Middle frontal gyrus (tissue), 1 donor: Measurements from ENCODE around the gene ADI1.

Source experiments
- DNase-seq: peaks from one replicate; pipeline ENCODE4 v3.0.0-alpha.2; 2015; ENCODE audit warnings: low spot score; ENCODE audit errors: extremely low spot score

The ADI1 gene, protein sequence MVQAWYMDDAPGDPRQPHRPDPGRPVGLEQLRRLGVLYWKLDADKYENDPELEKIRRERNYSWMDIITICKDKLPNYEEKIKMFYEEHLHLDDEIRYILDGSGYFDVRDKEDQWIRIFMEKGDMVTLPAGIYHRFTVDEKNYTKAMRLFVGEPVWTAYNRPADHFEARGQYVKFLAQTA

DNA sequence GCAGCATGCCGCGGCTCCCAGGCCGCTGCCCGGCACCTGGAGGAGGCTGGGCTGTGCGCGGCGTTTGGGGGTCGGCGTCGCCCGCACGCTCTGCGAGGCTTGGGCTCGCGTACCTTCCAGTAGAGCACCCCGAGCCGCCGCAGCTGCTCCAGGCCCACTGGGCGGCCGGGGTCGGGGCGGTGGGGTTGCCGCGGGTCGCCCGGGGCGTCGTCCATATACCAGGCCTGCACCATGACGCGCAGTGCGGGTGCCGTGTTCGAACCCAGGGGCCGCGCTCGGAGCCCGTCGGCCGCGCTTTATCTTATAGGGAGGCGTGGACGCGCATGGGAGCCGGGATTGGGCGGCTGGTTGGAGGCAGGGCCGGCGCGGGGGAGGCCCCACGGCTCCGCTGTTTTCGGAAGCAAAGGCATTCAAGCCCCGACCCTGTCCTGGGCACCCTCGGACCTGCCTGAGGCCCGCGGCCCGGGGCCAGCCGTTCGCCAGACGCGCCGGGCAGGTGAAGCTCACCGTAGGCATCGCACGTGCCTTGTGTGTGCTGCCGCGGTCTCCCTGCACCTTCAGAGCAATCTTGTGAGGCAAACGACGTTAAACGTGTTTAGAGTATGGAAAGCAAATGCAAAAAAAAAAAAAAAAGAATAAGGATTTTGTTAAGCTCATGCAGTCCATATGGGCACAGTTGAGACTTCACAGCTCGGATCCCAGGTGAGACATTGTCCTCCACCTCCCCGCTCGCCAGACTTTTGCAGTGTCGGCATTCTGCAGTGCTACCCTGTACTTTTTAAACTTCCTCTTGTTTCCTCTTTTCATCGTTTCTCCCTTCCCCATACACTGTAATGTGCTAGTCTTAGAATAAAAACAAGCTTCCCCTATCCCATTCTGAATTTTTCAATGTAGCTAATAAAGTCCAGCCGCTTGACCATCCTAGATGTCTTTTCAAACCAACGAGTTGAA, at the start of gene ADI1:
Gene ADI1 (minus strand): TSS at position 277 of the 951 bp plus-strand sequence. CDS start 44 bp downstream, at position 233.
- peak; percentile 42 for DNase-seq

DNA sequence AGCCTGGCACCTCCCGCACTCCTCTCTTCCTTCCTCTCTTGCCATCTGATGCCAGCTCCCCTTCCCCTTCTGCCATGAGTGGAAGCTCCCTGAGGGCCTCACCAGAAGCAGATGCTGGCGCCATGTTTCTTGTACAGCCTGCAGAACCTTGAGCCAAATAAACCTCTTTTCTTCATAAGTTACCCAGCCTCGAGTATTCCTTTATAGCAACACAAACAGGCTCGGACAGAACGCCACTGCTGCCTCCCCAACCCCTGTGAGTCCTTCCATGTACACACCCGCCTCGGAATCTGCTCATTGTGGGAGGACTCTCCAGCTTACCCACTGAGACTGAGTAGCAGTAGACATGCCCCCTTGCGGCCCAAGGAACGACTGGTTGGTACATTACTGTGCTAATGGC, 47.5 kb upstream of the ADI1 start:
- DNase-seq = no peak

DNA sequence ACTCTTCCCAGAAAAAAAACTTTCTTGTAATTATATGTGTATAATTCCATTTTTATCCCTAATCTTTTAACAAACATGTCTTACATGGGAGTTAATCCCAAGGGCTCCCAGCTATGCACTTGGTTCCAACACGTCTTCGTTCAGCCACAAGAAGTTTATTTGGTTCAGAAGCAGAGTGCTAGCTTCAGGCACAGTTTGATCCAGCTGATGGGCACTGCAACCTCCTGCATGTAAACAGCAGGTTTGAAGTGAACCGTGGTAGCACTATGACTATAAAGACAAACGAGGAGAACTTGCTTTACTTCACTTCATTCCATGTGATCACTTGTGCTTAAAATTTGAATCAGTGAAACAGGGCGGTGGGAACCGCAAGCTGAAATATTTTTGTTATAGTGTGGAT, 45.8 kb upstream of the ADI1 start:
- no peak for DNase-seq

DNA sequence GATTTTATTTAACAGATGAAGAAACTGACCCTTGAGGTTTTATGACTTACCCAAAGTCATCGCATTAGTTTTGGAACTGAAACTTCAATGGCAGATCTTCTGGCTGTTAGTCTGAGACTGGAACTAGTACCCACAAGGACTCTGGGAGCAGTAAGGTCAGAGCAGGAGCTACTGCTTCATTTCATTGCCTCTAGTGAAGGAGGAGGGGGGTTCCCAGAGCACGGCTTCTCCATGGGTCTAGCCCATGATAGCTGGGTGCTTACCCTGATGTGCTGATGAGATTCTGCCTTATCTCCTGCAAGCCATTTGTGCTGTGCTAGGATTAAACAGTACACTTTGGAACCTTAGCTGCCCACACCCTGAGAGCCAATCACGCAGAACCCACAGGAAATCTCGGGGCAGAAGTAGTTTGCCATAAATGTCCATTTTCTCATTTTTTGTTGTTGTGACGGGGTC, 44.2 kb upstream of the ADI1 start:
- no peak for DNase-seq

DNA sequence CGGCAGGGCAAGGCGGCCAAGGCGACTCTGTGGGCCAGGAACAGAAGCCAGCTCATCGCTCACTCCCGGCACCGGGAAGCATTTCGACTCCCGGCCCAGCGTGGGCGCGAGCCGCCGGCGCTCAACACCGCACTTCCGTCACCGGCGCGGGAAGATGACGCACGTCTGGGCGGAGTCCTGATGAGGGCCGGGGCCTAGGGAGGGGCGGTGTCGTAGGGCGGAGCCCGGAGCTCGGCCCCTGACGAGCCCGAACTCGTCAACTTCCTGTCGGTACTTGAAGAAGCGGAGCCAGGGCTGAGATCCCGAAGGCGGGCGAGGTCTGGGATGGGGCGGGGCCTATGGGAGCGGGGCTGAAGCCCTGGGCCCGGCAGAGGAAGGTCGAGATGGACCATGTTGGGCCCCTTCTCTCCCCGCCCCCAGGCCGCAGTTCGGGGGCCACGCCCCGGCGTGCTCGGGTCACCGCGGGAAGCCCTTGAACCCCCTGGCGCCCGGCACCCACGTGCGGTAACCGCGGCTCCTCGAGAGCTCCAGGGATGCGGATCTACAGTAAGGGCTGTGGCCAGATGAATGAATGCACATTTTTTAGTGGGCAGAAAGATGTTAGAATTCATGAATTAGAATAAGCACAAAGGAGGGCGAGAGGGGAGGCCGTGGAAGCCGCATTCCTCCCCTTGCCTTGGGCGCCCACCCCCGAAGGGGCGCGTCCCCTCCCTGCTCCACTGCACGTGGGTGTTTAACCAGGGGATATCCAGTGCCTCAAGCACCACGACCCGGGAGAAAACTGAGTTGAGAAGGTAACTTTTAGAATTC, 39.1 kb upstream of the ADI1 start, which contains the start of gene RNASEH1:
Gene RNASEH1 (minus strand): TSS at position 129 of the 810 bp plus-strand sequence. CDS start 73 bp downstream, at position 56.
- peak; percentile 96 for DNase-seq

DNA sequence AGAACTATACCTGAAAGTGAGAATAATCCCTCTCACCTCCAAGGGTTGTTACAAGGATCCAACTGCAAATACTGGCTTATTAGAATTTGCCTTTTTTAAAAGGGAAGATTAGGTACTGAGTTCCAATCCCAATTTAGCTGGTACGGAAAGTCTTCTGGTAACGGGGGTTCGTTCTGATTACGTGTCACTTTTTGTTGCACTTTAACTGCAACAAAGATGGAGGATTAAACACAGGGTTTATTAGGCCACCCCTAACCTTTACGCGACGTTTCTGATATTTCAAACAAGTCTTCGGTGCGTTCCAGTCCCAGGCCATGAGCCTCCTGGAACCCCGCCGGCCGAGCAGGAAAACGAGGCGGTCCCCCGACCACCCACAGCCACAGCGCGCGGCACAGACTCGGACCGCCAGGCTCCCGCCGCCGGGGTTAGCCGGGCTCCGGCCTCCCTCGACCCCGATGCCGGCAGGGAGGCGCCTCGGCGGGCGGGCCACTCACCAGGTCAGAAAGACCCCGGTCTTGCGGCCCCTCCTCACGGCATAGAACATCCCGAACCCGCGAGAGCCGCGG, 38.4 kb upstream of the ADI1 start:
- no peak for DNase-seq

DNA sequence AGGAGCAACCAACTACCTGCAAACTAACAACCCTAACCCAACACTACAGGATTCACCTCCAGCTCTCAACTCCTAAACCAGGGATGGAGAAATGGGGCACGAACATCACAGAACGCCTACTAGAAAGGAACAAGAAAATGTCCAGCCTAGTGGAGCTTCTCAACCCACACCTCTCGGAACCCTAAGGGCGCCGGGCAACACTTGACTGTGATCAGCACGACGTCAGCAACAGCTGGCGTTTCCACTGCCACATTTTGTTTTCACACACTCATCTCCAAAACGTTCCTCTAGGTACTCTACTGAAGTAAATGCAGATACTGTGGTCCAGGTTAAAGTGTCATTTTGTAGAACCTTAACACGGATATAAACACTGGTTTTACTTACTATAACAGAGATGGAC, 34.6 kb upstream of the ADI1 start:
- DNase-seq = no peak

DNA sequence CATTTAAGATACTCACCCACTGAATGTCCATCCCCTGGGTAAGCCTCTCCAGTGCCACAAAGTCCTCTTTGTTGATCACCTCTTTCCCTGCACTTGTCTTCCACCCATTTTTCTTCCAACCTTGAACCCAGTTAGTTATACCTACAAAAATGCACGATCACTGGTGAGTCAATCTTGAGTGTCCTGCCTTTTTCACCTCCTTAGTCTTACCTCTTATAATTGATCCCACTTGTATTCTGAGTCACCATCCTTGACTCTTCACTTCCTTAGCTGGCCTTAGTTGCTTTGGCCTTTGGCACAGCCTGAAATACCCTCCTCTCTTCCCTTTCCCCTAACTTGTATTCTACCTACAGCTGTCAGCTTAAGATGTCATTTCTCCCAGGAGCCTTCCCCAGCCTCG, 28.6 kb upstream of the ADI1 start:
- no peak for DNase-seq

DNA sequence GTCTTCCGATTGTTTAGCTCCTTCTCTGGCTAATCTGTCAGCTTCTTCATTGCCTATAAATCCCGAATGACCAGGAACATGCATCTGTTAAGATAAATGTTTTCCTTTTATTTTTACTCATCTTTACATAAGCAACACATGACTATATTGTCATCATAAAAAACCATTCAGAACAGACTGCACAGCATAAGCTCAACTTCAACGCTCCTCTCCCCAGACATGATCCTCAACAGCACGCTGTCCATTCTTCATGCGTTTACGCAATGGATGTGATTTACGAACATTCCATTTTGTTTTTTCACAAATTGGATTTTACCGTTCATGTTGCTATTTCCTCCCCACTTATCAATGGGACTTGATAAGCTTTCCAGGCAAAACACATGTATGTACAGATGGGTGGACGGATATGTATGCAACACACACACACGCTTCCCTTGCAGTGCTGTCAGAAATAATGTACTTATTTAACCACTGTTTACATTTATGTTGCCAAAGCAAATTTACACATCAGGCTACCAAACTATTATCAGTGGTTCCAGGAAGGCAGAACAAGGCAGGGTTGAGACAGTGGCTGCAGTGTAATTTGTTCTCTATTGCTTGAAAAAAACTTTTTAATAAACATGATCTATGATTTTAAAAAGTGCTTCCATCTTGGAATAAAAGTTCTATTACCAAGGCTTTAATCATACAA, 26.6 kb upstream of the ADI1 start:
- no peak for DNase-seq

DNA sequence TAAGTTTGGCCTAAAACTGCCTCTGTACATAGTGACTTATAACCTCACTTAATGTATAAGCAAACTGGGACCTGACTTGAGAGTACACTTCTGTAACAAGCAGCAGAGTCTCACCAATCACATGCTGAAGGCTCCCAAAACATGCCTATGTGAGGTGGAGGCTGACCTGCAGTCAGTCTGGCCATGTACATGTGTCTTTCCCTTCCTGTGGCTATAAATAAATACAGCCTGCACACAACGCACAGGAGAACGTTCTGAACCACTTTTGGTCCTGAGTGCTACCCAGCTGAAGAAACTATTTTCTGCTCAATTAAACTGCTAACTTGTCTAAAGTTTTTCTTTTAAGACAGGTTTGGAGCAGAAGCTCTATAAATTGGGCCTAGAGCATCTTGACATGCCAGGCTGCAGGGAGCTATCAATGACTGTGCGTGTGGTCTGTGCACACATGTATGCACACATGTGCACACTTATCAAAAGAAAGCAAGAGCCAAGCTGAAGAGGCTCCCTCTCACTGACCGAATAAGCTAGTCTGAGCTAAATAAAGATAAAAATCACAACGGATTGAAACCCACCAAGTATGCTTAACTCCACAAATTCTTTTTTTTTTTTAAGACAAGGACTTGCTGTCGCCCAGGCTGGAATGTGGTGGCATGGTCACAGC, 23.8 kb upstream of the ADI1 start:
- no peak for DNase-seq

DNA sequence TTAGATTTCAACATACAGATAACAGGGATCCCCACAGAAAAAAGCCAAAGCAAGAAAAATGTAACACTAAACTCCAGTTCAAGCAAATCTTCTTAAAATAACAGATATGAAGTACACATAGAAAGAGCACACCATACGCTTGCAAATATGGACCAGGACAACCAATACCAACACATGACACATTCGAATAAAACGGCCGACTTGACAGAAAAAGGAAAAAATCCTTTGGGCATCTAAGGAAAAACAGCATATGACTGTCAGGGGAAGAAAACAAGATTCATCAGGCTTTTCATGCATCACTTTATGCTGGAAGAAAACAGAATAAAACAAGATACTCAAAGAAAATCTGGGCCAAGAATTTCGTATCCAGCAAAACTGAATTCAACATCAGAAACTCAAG, 22.8 kb upstream of the ADI1 start:
- DNase-seq = no peak

DNA sequence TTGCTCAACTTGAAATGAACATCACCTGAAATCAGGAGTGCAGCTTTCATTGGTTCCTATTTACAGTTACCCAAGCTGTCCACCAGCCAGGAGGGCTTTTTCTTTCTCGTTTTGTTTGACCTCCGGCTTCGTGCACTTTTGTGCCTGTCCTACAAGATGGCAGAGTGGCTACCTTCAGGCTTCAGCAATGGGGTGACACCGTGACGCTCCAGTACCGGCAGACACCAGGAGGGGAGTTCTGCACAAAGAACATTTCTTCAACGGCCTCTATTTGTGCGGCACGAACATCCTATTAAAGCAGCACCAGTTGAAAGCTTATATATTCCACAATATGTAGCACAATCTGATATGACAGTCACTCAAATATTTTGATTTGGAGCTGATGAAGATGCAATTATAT, 20.5 kb upstream of the ADI1 start:
- DNase-seq = no peak

DNA sequence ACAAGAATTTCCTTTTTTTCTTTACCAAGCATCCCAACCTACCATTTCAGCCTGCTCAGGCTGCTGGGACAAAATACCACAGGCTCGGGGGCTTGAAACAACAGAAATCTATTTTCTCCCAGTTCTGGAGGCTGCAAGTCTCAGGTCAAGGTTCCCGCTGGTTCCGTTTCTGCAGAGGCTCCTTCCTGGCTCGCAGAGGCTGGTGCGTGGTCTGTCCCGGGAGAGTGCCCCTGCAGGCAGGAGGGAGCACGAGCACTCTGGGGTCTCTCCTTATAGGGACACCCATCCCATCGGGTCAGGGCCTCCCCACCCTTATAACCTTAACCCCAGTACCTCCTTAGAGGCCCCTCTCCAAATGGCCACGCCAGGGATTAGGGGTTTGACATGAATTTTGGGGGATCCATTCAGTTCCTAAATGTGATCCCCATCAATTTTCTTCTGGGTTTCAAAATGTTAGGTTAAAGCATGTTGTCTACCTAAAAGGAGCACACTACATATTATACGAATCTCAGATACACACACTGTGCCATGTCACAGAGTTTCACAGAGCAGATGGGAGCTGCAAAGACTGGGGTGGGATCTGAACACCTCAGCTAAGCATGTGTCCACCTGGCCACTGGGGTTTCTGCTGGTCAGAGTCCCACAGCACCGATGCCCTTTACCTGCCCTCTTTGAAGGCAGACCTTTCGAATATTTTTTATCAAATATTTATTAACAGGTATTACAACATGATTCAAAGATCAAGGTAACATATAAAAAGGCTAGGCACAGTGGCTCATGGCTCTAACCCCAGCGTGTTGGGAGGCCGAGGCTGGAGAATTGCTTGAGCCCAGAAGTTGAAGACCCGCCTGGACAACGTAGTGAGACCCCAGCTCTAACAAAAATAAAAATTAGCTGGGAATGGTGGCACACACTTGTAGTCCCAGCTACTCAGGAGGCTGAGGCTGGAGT, 17.6 kb upstream of the ADI1 start:
- no peak for DNase-seq

DNA sequence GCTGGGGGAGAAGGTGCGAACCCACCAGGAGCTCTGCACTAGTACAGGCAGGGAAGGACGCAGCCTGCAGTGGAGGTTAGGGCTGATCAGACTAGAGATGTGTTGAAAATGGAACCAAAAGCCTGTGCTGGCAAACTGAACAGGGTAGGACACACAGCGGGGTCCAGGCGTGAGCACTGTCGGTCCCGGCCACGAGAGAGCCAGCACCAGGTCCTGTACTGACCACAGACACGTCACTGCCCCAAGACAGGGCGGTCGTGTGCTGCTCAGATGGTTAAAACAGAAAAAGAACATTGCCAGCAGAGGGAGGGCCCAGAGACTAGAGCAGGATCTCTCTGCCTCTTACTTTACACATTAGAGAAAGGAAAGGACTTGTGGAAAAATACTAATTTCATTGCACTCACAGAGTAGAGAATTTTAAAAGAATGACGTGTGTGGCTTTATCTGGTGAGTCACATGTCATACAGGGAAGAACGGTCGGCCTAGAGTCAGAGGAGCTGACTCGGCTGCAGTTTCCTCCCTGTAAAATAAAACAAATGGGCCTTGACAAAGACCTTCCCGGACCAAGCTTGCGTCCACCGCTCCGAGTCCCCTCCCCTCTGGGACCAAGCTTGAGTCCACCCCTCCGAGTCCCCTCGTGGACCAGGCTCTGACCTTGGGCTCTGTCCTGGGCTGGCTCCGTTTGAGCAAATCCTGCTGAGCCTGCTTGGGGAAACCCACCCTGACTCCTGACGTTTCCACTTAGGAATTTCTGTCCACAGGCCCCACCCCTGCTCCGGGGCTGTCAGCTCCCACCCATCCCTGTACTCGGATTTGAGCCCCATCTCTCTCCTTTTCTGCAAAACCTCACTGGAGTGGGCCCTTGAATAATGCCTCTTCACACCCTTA, 16.7 kb upstream of the ADI1 start:
- DNase-seq = no peak

DNA sequence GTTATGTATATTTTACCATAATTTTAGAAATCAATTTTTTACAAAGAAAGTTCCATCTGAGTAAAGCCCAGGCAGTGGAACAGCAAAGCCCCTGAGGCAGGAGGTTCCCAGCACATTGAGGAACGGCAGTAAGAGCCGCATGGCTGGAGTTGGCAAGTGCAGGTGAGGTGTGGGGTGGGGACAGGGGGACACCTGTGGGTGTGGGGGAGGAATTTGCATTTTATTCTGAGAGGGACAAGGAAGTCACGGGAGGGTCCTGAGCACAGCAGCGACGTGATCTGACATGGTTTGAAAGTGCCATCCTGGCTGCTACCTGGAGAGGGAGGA, 16.1 kb upstream of the ADI1 start:
- DNase-seq = no peak

DNA sequence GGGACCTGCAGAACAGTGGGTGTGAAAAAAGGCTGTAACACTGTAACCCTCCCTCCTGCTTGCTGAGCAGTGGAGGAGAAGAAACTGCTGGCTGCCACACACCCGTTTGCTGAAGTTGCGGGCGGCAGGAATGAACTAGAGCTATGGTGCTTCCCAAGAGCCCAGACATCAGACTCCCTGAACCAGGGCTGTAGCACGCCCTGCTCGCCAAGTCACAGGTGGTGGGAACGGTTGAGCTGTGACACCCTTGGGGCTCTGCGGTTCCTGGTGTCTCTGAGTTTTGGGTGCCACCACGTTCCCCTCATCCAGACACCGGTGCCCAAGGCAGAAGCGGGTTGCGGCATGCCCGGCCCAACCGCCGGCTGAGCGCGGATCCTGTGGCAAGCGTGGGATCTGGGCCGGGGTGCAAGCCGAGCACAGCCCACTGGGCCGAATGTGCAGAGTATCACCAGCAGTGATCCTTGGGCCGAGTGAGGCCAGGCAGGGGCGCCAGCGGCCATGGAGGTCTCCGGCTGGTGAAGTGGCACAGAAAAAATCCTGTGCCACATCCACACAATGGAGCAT, 15.0 kb upstream of the ADI1 start:
- DNase-seq = no peak

DNA sequence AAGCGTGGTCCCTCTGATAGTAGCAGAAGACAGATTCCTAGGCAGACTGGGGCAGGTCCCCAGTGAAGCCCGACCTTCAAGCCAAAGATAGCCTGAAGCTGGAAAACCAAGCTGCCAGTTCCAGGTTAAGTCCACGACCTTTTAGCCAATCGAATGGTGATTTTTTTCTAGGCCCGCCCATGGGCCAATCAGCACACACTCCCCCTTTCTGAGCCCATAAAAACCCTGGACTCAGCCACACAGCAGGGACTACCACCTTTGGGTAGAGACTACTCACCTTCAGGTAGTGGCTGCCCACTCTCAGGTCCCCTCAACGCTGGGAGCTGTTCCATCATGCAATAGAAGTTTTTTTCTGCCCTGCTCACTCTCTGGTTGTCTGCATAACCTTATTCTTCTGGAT, 14.5 kb upstream of the ADI1 start:
- no peak for DNase-seq

DNA sequence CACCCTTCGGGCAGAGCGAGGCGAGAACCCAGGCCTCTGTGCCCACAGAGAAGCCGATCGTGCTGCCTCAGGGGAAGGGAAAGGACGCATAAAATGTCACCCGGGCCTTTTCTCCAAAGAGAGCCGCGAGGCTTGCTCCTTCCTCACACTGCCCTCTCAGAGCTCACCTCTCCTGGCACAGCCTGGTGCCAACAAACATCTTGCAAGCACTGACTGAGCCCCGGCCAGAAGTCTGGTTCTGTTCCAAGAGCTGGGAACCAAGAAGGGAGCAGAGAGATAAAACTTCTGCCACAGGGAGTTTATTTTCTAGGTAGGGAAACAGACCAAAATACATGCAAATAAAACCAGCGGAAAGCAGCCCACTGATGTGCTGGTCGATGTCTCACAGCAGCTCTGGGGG, 13.6 kb upstream of the ADI1 start:
- DNase-seq = no peak
